H9 (cell line): ENCODE data around the gene WDR5. TPM values are rescaled to one million over a fixed set of nuclear protein-coding genes. Genes with fewer than 3 reads are reported as not detected.
A peak's percentile ranks its signal among the peaks of the same experiment; 100 is the strongest.

ENCODE experiments used
- DNase-seq: peaks from one replicate; pipeline ENCODE4 v3.0.0-alpha.2; 2017
- H2AFZ ChIP-seq: one replicate; pipeline ENCODE4 v1.6.1; 2013; ENCODE audit warnings: mild to moderate bottlenecking, low read length, control low read depth, moderate library complexity
- H2AK5ac ChIP-seq: 2 replicates; pipeline ENCODE4 v1.6.1; 2013; ENCODE audit warnings: low read length, control low read depth, mixed read lengths; ENCODE audit not compliant: insufficient read length
- H2BK120ac ChIP-seq: one replicate; pipeline ENCODE4 v1.6.1; 2013; ENCODE audit warnings: low read depth, mild to moderate bottlenecking, low read length, control low read depth, inconsistent platforms; ENCODE audit not compliant: poor library complexity, severe bottlenecking
- H2BK12ac ChIP-seq: 2 replicates; pipeline ENCODE4 v1.6.1; 2013; ENCODE audit warnings: low read length, control low read depth, mixed read lengths, low read depth; ENCODE audit not compliant: insufficient read length
- H2BK15ac ChIP-seq: 2 replicates; pipeline ENCODE4 v1.6.1; 2013; ENCODE audit warnings: low read depth, low read length, control low read depth
- H2BK20ac ChIP-seq: one replicate; pipeline ENCODE4 v1.6.1; 2013; ENCODE audit warnings: low read depth, mild to moderate bottlenecking, low read length, control low read depth, inconsistent platforms; ENCODE audit not compliant: poor library complexity, severe bottlenecking
- H2BK5ac ChIP-seq: 2 replicates; pipeline ENCODE4 v1.6.1; 2013; ENCODE audit warnings: low read length, control low read depth, mixed read lengths; ENCODE audit not compliant: insufficient read length
- H3K14ac ChIP-seq: 2 replicates; pipeline ENCODE4 v1.6.1; 2013; ENCODE audit warnings: low read length, control low read depth; ENCODE audit not compliant: insufficient read depth
- H3K18ac ChIP-seq: 2 replicates; pipeline ENCODE4 v1.6.1; 2013; ENCODE audit warnings: low read depth, mild to moderate bottlenecking, mixed read lengths, low read length, control low read depth; ENCODE audit not compliant: insufficient read length
- H3K23ac ChIP-seq: 2 replicates; pipeline ENCODE4 v1.6.1; 2013; ENCODE audit warnings: low read length, control low read depth, mixed read lengths, low read depth; ENCODE audit not compliant: insufficient read length
- H3K23me2 ChIP-seq: 2 replicates; pipeline ENCODE4 v1.6.1; 2013; ENCODE audit warnings: low read depth, mild to moderate bottlenecking, mixed read lengths, low read length, control low read depth; ENCODE audit not compliant: insufficient read length, poor library complexity, severe bottlenecking
- H3K27ac ChIP-seq: 2 replicates; pipeline ENCODE4 v1.5.1; 2013; ENCODE audit warnings: low read length, control low read depth, mixed read lengths, low read depth; ENCODE audit not compliant: insufficient read length
- H3K27me3 ChIP-seq: 2 replicates; pipeline ENCODE4 v1.6.1; 2013; ENCODE audit warnings: low read length, control low read depth, inconsistent platforms; ENCODE audit not compliant: insufficient read depth
- H3K4ac ChIP-seq: 2 replicates; pipeline ENCODE4 v1.6.1; 2013; ENCODE audit warnings: low read depth, mild to moderate bottlenecking, control low read depth, inconsistent platforms, low read length, moderate library complexity
- H3K4me1 ChIP-seq: 2 replicates; pipeline ENCODE4 v1.6.1; 2013; ENCODE audit warnings: low read length, control low read depth, inconsistent platforms; ENCODE audit not compliant: insufficient read depth
- H3K4me2 ChIP-seq: 2 replicates; pipeline ENCODE4 v1.6.1; 2013; ENCODE audit warnings: low read length, control low read depth, mixed read lengths; ENCODE audit not compliant: insufficient read length, insufficient read depth
- H3K56ac ChIP-seq: 2 replicates; pipeline ENCODE4 v1.6.1; 2013; ENCODE audit warnings: low read depth, mild to moderate bottlenecking, mixed read lengths, low read length, control low read depth; ENCODE audit not compliant: insufficient read length
- H3K79me1 ChIP-seq: 2 replicates; pipeline ENCODE4 v1.6.1; 2013; ENCODE audit warnings: low read depth, mild to moderate bottlenecking, moderate library complexity, low read length, control low read depth, inconsistent platforms; ENCODE audit not compliant: insufficient read depth, poor library complexity, severe bottlenecking
- H3K79me2 ChIP-seq: 2 replicates; pipeline ENCODE4 v1.6.1; 2013; ENCODE audit warnings: low read length, control low read depth, inconsistent platforms; ENCODE audit not compliant: insufficient read depth
- H3K9ac ChIP-seq: 2 replicates; pipeline ENCODE4 v1.6.1; 2013; ENCODE audit warnings: low read length, control low read depth, mixed read lengths; ENCODE audit not compliant: insufficient read length; ENCODE audit errors: extremely low read depth
- H3K9me3 ChIP-seq: one replicate; pipeline ENCODE4 v1.6.1; 2013; ENCODE audit warnings: low read depth, low read length, inconsistent platforms; ENCODE audit not compliant: control insufficient read depth
- H3T11ph ChIP-seq: one replicate; pipeline ENCODE4 v1.6.1; 2013; ENCODE audit warnings: mild to moderate bottlenecking, low read length, control low read depth, inconsistent platforms
- H4K20me1 ChIP-seq: one replicate; pipeline ENCODE4 v1.6.1; 2013; ENCODE audit not compliant: control insufficient read depth, insufficient read length, insufficient read depth
- H4K5ac ChIP-seq: 2 replicates; pipeline ENCODE4 v1.6.1; 2013; ENCODE audit warnings: low read depth, mild to moderate bottlenecking, mixed read lengths, low read length, control low read depth; ENCODE audit not compliant: insufficient read length
- H4K8ac ChIP-seq: replicated peaks from 2 replicates; pipeline ENCODE4 v1.6.1; 2013; ENCODE audit warnings: low read length, control low read depth, mixed read lengths, low read depth; ENCODE audit not compliant: insufficient read length
- H4K91ac ChIP-seq: 2 replicates; pipeline ENCODE4 v1.6.1; 2013; ENCODE audit warnings: low read depth, mild to moderate bottlenecking, moderate library complexity, mixed read lengths, low read length, control low read depth; ENCODE audit not compliant: insufficient read length
- H3K27ac Mint-ChIP-seq, 3 experiments: 2 replicates in 2 of 3; 3 replicates in 1 of 3; pipeline ENCODE4 v1.8.0; 2020 to 2021; ENCODE audit warnings: mixed read lengths in 3 of 3, mild to moderate bottlenecking in 1 of 3, moderate library complexity in 1 of 3
- H3K27me3 Mint-ChIP-seq: 2 replicates; pipeline ENCODE4 v1.8.0; 2021; ENCODE audit warnings: low read depth, mild to moderate bottlenecking, moderate library complexity, mixed read lengths
- H3K36me3 Mint-ChIP-seq, 3 experiments: 2 replicates in 2 of 3; 3 replicates in 1 of 3; pipeline ENCODE4 v1.8.0; 2020 to 2021; ENCODE audit warnings: low read depth in 3 of 3, mixed read lengths in 3 of 3; ENCODE audit not compliant: insufficient read depth in 1 of 3
- H3K4me1 Mint-ChIP-seq, 2 experiments: 2 replicates each; pipeline ENCODE4 v1.8.0; 2020; ENCODE audit warnings: mixed read lengths in 2 of 2
- H3K4me3 Mint-ChIP-seq, 2 experiments: 2 replicates in 1 of 2; 3 replicates in 1 of 2; pipeline ENCODE4 v1.8.0; 2020 to 2021; ENCODE audit warnings: mild to moderate bottlenecking in 2 of 2, mixed read lengths in 2 of 2, moderate library complexity in 1 of 2
- H3K9me3 Mint-ChIP-seq, 2 experiments: 2 replicates in 1 of 2; 3 replicates in 1 of 2; pipeline ENCODE4 v1.8.0; 2020; ENCODE audit warnings: mild to moderate bottlenecking in 2 of 2, mixed read lengths in 2 of 2, moderate library complexity in 1 of 2
- WGBS: extraction: QIAGEN DNeasy Blood & Tissue Kit; methylation state at CpG from one replicate; pipeline ENCODE4 v1.1.7; 2013; ENCODE audit warnings: missing lambda C conversion rate, low lambda C conversion rate, mixed read lengths; ENCODE audit not compliant: insufficient read length; ENCODE audit errors: extremely low coverage; 5-methylcytosine and 5-hydroxymethylcytosine counted together
- total RNA-seq: library from RNA; stranded (reverse); gene quantifications from 2 replicates; pipeline ENCODE4 v1.2.1, GENCODE V29; 2021
- TF ChIP-seq, protein P1 (sequence below): fragments of 200-600 bp; sonication (generic); conservative IDR thresholded peaks from 3 replicates; pipeline ENCODE4 v1.8.0; 2021; ENCODE audit warnings: antibody characterized with exemption, mild to moderate bottlenecking

WDR5 gene
- total RNA-seq, 1 experiment from 2014 or later, result 72.3 TPM

DNA sequence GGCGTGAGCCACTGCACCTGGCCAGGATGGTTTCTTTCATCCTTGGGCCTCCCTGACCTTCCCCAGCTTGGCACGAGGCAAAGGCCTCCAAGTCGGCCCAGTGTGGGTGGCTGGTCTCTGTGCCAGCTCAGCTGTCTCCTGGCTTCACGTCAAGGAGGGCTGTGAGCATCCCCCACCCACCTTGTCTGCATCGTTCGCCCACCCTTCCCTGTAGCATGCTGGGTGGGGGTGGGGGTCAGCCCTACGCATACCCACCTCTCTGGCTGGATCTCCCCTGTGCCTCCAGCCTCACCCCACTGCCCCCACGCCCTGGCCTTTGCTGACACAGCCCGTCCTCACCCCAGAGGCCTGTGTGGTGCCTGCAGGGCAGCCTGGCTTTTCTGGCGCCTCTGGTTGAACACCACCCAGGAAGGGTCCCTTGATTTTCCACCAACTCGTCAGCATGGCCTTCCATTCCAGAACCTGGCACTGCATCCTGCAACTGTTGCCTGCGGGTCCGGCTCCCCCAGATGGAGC lies 8.8 kb upstream of the WDR5 start:
- Mint-ChIP-seq H3K9me3 (no peaks in the 10 kb centered on the region), H3K27ac (no peak overlapping the region; a peak in 1 of 7 replicates), H3K4me1 (peaks cover 18 to 27% of the 10 kb centered on the region in 2 experiments), H3K27me3 (no peaks in the 10 kb centered on the region; the same call in none of the 2 replicates), H3K4me3 (no peak overlapping the region), H3K36me3 (no peaks in the 10 kb centered on the region)
- Histone ChIP-seq H3K4me1 (peaks cover 4% of the 10 kb centered on the region; the same call in 1 of the 2 replicates), H3K9ac (no peak overlapping the region), H2AK5ac (no peak overlapping the region), H2BK120ac (no peak overlapping the region), H4K5ac (no peak overlapping the region), H3K14ac (0 out of 2 replicates have a peak overlapping the region, but pooled peaks have one; percentile 26), H3K18ac (peak overlapping the region; percentile 35), H3K23ac (no peak overlapping the region), H3K27me3 (no peaks in the 10 kb centered on the region), H2BK20ac (no peak overlapping the region), H3K4me2 (no peak overlapping the region), H3K27ac (no peak overlapping the region), H3K4ac (no peak overlapping the region), H3K79me2 (no peaks in the 10 kb centered on the region), H3K9me3 (no peaks in the 10 kb centered on the region), H2BK12ac (no peak overlapping the region), H2BK5ac (no peak overlapping the region), H3K56ac (no peak overlapping the region), H3K23me2 (no peaks in the 10 kb centered on the region), H2BK15ac (no peak overlapping the region), H2AFZ (no peak overlapping the region), H3K79me1 (no peaks in the 10 kb centered on the region), H4K8ac (no peak overlapping the region), H4K91ac (no peak overlapping the region), H4K20me1 (no peaks in the 10 kb centered on the region), H3T11ph (no peak overlapping the region)
- WGBS, result no CpG with 5 or more reads among the region's 13 CpGs
- DNase-seq, result no peak
- TF ChIP-seq, protein P1, sequence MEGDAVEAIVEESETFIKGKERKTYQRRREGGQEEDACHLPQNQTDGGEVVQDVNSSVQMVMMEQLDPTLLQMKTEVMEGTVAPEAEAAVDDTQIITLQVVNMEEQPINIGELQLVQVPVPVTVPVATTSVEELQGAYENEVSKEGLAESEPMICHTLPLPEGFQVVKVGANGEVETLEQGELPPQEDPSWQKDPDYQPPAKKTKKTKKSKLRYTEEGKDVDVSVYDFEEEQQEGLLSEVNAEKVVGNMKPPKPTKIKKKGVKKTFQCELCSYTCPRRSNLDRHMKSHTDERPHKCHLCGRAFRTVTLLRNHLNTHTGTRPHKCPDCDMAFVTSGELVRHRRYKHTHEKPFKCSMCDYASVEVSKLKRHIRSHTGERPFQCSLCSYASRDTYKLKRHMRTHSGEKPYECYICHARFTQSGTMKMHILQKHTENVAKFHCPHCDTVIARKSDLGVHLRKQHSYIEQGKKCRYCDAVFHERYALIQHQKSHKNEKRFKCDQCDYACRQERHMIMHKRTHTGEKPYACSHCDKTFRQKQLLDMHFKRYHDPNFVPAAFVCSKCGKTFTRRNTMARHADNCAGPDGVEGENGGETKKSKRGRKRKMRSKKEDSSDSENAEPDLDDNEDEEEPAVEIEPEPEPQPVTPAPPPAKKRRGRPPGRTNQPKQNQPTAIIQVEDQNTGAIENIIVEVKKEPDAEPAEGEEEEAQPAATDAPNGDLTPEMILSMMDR, result no peak
